ENCODE results near the gene SERPINA5.

- TF ChIP-seq POLR2A (IDR thresholded peaks at IDR 0.05; ENCODE audit: low read depth) (no peak), CTCF (IDR thresholded peaks at IDR 0.05) (no peak), EP300 (IDR thresholded peaks at IDR 0.05) (no peak), POLR2AphosphoS5 (IDR thresholded peaks at IDR 0.05) (no peak)
These were observed 35.9 kb upstream of the SERPINA5 start for GRCh38 chr14:94545131-94545841.
